Fibroblast of skin of left biceps (primary cell): ENCODE data around the gene OR2V1.
A peak's percentile ranks its signal among the peaks of the same experiment; 100 is the strongest.
"Not testable (repeated sequence)": the region's sequence is repeated elsewhere in the genome, so short reads cannot be mapped to it uniquely, and the experiment has no call there.

Experiments used
- DNase-seq, 2 experiments: peaks; one replicate each; pipeline ENCODE4 v3.0.0-alpha.2; 2013; ENCODE audit warnings: low read depth in 2 of 2

The OR2V1 gene

DNA sequence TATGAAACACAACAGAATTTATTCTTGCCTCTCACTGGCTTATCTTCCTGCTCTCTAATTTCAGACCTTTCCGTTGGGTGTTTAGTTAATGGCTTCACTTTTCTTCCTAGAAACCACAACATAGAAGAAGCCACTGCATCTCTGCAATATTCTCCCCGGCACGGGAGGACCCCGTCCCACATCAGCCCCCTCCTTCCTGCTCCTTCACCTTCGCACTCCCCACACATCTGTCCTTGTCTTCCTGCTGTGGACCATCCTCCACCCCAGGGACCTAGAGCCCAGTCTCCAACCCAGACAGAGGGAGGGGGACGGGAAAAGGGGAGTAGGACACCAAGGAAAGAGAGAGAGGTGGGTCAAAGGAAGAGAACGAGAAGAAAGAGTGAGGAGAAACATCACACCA, 1.4 kb downstream of the OR2V1 start:
- no peak for DNase-seq

DNA sequence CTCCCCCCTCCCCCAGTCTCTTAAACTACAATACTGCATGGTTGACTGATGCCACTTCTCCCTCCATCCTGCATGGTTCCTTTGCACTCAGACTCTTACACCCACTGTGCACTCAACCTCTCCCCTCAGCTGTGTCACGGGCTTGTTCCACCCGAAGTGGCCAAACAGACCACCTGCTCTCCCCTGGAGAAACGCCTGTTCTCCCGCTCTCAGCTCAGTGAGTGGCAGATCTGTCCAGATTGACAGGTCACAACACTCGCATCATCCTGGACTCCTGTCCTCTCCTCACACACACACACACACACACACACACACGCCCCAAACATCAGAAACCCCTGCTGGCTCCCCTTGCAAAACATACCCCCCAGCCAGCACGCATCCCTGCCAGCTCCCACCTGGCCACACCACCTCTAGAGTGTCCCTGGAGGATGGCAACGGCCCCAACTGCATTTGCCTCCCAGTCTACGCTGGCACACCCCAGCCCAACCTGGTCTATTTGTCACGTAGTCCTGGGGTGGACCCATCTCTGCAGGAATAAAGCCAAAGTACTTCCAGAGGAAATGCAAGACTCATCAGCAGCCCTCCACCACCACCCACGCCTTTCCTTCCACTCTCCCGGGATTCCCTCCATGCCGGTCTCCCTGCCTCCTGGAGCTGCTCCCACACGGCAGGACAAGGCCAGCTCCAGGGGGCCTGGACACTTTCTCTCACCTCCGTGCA, 2.9 kb downstream of the OR2V1 start:
- DNase-seq: no peak

DNA sequence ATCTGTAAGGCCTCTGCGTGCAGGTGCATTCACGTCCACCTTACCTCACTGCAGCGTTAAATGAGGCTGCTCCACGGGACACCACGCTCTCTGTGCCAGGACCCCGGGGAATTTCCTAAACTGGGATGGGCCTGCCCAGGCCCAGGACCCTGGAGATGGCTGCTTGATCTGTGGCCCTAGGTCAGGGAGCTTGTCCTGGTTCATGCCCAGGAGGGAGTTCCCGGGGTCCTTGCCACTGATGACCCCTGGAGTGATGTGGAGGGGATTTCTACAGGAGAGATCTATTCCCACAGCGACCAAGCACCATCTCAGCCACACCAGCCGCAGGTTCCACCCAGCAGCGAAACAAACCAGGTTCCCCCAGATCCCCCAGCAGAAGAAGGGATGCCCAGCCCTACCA, 3.5 kb downstream of the OR2V1 start:
- DNase-seq: no peak

DNA sequence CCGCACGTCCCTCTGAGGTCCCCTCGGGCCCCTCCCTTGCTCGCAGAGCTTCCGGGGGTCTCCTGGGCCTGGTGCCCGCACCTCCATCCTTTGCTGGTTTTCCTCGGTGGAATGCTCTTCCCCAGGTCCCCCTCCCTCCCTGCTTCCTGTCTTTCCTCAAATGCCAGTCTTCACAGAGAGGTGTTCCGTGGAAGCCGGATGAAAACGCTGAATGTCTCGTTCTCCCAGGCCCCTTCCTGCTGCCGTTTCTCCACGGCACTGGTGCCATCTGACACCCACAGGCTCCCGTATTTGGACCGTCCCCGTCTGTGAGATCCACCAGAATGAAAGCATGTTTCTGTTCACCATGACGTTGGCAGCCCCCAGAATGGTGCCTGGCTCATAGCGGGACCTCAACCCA, 4.1 kb downstream of the OR2V1 start:
- DNase-seq: no peak

DNA sequence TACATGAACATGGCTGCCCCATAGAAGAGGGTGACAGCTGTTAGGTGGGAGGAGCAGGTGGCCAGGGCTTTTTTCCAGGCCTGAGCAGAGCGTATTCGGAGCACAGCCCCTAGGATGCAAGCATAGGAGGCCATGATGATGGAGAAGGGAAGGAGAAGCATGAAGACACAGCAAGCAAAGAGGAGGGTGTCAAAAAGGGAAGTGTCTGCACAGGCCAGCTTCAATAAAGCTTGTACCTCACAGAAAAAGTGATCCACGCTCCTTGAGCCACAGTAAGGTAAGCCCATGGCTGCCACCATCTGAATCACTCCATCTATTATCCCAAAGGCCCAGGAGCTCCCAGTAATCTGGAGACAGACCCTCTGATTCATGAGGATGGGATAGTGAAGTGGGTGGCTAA, 6.4 kb downstream of the OR2V1 start:
- no peak for DNase-seq

DNA sequence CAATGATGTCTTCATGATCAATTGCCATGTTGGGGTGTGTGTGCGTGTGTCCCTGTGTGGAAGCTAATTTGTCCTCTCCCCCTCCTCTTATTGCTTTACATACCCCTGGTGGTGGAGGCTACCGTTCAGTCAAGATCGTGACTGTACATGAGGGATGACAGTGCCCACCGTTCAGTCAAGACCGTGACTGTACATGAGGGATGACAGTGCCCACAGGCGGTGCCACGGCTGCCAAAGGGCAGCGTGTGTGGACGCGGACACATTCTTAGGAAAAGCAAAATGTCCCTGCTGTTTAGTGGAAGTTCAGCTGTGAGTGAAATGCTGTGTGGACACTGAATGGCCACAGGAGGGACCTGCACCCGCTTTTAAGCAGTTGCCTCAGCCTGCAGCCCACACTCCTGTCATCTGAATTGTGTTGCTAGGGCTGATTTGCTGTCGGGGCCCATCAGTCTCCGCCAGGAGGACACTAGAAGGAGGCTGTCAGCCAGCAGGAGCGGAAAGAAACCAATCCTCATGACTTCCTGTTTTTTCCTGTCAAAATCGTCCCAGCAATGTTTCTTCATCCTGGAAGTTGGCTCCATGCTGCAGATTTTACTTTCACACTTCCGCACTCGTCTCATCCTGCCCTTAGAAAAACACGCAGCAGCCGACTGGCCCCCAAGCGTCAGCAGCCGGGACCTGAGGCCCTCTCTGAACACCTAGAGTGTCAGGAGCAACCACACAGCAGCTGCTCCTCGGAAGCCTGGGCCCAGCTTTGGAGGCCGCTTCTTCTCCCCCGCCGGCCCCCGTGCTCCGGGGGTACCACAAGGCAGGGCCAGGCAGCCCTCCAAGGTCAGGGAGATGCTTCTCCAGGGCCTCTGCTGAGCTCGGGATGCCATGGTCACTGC, 9.1 kb downstream of the OR2V1 start:
- no peak for DNase-seq

DNA sequence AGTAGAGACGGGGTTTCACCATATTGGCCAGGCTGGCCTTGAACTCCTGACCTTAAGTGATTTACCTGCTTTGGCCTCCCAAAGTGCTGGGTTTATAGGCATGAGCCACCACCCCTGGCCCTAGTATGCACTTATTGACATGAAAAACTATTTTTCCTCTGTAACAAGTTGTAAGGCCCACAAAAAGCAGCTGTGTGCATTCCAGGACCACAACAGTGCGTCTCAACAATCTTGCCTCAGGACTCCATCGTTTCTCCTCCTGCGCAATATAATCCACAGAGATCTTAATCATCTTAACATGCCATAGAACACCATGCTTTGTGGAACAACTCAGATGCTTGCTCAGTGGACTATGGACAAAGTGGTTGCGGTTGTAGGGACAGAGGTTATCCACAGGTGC, 10.2 kb downstream of the OR2V1 start:
- no peak for DNase-seq

DNA sequence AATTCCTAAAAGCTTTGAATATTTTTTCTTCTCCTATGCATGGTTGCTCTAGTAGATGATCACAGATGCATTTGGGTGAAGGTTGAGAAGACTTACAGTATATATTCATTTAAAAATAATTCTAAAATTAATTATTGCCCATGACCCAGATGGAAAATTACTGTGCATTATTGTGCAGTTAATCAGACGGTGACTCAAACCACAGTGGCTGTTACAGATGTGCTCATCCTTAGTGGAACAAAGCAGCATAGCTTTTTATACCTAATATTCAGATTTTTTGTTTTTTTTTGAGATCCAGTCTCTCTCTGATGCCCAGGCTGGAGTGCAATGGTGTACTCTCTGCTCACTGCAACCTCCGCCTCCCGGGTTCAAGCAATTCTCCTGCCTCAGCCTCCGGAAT, 10.7 kb downstream of the OR2V1 start:
- DNase-seq: peak in 1 of 2 experiments; percentile 6

DNA sequence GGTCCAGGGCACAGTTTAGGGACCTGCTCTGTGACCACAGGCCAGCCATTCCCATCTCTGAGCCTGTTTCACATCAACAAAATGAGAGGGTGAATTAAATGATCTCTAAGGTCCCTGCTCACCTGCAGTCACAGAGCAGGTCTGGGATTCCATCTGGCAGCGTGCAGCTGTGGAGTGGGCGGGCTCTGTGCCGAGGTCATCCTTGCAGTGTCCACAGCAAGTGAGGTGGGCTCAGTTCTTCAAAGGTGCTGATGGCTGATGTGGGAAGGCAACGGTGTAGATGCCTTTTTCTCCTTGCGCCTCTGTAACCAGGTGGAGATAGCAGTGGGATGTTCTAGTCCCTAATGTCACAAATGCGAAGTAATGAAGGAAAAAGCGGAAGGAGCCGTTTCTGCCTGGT, 11.9 kb downstream of the OR2V1 start:
- no peak for DNase-seq

DNA sequence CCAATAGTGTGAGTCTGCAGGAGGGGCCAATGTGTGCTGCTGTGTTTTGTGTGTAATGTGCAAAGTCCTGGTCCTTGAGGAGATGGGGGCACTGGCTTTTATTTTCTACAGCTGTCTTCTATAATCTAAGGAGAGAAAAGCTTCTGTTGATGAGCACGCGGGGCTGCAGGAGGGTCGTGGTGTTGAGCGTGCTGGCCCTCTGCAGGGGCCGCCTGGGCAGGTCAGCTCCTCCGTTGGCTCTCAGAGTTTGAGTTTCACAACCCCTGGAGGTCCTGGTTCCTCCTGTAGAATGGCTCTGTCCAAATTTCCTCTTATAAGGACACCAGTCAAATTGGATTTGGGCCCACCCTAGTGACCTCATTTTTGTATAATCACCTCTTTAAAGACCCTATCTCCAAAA, 12.6 kb downstream of the OR2V1 start:
- no peak for DNase-seq

DNA sequence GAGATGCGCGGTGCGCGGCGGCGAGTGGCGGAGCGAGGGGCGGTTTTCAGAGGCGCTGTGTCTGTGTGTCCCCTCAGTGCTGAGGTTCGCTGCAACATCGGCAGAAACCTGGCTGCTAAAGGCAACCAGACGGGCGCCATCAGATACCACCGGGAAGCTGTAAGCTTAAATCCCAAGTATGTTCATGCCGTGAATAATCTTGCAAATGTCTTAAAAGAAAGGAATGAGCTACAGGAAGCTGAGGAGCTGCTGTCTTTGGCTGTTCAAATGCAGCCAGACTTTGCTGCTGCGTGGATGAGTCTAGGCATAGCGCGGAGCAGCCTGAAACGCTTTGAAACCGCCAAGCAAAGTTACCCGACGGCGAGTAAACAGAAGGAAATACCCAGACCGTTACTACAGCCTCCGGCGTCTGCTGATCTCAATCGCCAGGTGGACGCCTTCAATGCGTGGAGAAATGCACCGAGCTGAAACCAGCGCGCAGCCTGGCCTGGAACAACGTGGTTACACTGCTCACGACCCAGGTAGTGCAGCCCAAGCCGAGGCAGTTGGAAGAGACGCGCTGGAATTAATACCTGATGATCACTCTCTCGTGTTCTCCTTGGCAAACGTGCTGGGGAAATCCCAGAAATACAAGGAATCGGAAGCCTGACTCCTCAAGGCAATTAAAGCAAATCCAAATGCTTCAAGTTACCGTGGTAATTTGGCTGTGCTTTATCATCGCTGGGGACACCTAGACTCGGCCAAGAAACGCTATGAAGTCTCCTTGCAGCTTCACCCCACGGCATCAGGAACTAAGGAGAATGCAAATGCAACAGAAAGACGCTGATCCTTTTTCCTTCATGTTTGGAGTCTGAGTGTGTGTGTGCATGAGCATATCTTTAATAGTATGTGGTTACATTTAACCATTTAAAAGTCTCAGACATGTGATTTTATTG, 15.9 kb downstream of the OR2V1 start:
- DNase-seq: no peak

DNA sequence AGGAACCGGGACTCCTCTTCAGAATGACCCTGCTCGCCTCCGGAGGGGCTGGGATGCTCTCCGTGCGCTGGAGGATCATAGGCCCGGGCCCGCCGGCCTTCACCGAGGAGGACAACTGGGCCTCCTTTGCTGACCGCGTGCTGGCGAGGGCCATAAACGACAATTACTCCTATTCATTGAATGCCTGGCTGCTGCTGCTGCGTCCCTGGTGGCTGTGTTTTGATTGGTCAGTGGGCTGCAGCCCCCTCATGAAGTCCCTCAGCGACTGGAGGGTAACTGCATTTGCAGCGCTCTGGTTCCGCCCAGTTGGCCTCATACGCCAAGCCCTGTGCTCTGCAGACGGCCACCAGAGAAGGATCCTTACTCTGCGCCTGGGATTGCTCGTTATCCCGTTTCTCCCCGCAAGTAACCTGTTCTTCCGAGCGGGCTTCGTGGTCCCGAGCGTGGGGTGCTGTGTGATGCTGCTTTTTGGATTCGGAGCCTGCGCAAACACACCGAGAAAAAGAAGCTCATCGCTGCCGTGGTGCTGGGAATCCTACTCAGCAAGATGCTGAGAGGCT, 16.6 kb downstream of the OR2V1 start:
- no peak for DNase-seq

DNA sequence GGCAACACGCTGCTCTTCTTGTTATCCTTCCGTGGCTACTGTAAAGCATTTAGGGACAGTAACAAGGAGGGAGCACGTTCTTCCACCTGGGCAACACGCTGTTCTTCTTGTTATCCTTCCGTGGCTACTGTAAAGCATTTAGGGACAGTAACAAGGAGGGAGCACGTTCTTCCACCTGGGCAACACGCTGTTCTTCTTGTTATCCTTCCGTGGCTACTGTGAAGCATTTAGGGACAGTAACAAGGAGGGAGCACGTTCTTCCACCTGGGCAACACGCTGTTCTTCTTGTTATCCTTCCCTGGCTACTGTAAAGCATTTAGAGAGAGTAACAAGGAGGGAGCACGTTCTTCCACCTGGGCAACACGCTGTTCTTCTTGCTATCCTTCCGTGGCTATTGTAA, 17.4 kb downstream of the OR2V1 start:
- DNase-seq: not testable (repeated sequence)

DNA sequence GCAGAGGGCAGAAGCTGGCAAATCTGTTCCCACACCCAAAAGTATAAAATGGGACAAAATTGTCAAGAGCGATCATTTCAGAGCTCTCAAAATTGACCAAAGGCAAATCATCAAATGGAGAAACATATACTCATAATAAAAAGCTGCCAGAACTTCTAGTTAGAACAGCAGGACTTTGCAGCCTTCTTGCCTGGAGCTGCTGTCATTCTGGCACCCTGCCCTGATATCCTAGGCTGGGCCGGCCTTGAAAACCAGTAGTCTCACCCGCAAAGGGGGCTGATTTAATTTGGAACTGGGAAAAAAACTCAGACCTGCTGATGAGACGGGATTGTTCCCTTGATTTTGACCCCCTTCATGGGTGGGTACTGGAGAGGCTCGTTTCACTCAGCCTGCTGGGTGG, 18.5 kb downstream of the OR2V1 start:
- DNase-seq: no peak

DNA sequence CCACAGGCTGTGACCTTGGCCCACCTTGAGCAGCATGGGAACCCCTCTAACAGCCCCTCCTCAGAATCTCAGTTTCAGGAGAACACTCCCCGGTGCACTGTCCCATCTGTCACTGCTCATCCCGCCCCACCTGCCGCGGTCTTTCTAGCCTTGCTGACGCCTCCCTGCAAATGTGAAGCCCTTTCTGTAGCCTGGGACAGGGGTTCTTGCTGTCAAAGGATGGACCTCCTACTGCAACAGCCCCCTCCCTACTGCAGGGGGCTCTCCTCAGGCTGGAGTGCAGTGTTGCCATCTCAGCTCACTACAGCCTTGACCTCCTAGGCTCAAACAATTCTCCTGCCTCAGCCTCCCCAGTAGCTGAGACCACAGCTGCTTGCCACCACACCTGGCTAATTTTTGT, 20.0 kb downstream of the OR2V1 start:
- no peak for DNase-seq

DNA sequence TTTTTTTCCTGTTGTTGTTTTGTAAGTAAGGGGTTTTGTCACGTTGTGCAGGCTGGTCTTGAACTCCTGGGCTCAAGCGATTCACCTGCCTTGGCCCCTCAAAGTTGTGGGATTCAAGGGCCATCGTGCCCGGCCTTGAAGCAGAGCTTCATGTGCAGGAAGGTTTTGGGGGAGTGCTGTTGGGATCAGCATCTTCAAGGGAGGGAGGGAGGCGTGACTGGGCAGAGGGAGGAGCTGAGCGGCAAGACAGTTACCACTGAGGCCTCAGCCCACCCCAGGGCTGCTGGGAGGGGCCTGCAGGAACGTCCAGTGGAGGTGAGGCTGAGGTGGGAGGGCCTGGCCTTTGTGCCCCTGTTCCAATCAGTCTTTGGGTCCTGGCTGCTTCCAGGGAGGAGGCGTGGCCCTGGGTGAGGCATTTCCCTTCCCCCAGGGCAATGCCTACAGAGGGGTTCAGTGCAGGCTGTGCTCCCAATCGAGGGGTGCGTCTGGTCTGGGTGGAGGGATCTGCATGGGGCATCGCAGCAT, 21.4 kb downstream of the OR2V1 start:
- DNase-seq: no peak

DNA sequence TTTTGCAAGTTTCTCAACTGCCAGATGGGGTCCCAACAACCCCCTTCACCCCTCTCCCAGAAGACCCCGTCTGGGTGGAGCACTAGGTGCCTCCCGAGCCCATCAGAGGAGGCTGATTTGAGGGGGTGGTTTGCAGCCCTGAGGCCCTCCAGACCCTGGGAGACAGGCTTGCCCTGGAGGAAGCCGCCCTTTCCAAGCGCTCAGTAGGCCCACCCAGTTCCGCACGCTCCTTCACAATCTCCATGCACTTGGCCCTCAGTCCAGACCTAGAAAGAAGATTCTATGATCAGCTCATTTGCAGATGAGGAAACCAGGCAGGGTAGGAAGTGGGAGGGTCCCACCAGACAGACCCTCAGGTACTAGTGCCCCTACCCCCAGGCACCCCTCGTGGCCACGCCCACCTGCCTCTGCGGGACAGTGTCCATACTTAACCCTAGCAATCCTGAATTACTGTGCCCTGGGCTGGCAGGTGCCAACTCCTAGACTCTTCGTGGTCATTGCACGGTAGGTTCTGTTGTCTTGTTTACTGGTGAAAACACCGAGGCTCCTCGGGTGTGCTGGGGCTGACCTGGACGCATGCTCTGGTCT, 22.3 kb downstream of the OR2V1 start:
- DNase-seq: no peak

DNA sequence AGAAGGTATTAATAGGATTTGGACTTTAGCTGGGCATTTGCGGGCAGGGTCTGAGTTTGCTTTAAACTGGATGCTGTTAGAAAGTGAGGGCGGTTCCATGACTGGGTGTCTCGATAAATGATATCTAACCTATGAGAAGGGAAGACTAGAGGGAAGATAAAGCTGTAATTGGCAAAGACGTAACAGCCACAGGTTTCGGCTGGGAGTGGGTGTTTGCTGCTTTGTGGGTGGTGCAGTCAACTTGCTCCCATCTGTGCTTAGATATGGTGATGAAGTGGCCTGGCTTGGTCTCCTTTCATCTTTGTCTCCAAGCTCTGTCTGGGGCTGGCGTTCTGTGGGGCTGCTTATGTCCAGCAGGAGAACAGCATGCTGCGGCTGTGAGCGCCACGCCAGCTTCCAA, 23.3 kb downstream of the OR2V1 start:
- DNase-seq: no peak

DNA sequence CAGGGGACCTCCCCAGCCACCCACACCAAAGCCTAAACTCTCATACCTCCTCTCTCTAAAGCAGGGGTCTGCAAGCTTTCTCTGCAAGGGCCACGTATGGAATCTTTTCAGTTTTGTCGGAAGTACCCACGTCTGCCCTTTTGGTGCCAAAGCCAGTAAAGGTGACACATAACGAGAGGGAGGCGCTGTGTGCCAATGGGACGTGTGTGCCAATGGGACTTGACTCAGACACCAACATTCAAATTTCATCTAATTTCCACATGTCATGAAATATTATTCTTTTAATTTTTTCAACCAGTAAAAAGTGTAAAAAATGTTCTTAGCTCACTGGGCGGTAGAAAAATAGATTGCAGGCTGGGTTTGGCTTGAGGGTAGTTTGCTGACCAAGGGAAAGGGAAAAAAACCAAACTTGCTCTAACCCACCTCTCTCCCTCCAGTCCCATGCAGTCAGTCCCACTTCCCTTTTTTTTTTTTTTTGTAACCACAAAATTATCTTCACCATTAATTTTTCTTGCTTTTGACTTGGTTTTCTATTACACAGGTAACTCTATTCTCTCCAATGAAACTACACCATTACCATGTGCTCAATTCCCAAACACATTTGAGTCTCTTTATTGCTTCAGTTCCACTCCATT, 25.5 kb downstream of the OR2V1 start:
- DNase-seq: no peak

DNA sequence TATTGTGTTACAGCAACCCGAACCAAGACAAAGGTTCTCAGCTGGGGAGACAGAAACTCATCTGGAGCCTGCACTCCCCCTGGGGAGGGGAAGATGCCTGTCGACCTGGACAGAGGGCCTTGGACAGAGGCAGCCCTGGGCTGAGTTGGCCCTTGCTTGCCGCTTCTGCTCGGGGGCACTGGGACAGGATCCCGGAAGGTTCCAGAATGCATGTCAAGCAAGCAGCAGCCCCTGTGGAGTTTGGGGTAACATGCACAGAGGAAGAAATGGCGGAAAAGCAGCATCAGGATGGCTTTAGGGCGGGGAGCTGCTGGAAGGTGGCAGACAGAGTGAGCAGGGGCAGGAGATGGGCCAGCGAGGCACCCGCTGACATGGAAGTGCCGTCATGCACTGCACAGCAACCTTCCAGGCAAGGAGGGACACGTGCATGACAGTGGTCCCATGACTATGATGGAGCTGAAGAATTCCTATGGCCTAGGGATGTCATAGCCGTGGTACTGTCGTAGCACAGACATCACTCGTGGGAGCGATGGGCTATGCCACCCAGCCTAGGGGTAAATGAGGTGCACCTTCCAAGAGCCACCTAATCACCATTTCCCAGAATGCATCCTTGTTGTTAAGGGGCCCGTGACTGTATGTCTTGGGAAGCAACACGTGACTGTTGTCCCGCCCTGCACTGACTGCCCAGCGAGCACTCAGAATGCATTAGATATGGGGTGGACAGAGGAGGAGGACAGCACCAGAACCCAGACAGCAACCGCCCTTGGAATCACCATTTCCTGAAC, 26.2 kb downstream of the OR2V1 start:
- not testable (repeated sequence) for DNase-seq
